ENCODE results near the gene DENND5B. TPM values are rescaled to one million over a fixed set of nuclear protein-coding genes. Genes with fewer than 3 reads are reported as not detected.
"Not testable (repeated sequence)": the region's sequence is repeated elsewhere in the genome, so short reads cannot be mapped to it uniquely, and the experiment has no call there.

The DENND5B gene
- total and polyA plus RNA-seq, 4 donors = 18.8 to 44.4 (median 25.6) TPM

DNA sequence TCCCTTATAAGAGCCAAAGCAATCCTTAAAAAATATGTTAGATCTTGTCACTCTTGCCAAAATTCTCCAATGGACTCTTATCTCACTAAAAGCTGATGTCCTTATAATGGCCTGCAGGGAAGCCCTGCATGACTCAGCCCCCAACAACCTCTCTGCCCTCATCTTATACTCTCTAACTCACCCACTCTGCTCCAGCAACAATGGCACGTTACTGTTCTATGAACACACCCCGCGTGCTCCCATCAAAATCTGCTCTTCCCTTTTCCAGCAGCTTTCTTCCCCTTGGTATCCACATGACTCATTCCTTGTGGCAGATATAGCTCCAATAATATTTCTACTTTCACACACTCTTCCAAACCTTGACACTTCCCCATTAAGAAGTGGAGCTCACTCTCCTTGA lies 108.1 kb downstream of the DENND5B start:
- no peaks in the 10 kb centered on the region for H3K4me1 ChIP-seq (ENCODE audit: control insufficient read depth, insufficient read depth, low read length)
- no peak overlapping the region for H3K4me3 ChIP-seq (ENCODE audit: low read depth, low read length)
- no peak overlapping the region for H3K27ac ChIP-seq (ENCODE audit: low read depth, low read length)
- no peaks in the 10 kb centered on the region for H3K36me3 ChIP-seq (ENCODE audit: control insufficient read depth, insufficient read depth, low read length)
- H3K27me3 ChIP-seq (ENCODE audit: control insufficient read depth, insufficient read depth, low read length) = no peaks in the 10 kb centered on the region
- no peaks in the 10 kb centered on the region for H3K9me3 ChIP-seq (ENCODE audit: control insufficient read depth, insufficient read depth, low read length)
- WGBS (ENCODE audit: insufficient coverage) = 98% methylated on average over 3 of the region's 3 CpGs
- DNase-seq (ENCODE audit: low read depth in 4 of 6, low spot score in 6 of 6) = no peak

- WGBS (ENCODE audit: insufficient coverage) = 87% methylated on average over 2 of the region's 3 CpGs
- no peaks in the 10 kb centered on the region for H3K27me3 ChIP-seq (ENCODE audit: control insufficient read depth, insufficient read depth, low read length)
- H3K4me1 ChIP-seq (ENCODE audit: control insufficient read depth, insufficient read depth, low read length) = no peaks in the 10 kb centered on the region
- no peak overlapping the region for H3K27ac ChIP-seq (ENCODE audit: low read depth, low read length)
- DNase-seq (ENCODE audit: low read depth in 4 of 6, low spot score in 6 of 6) = no peak
- no peak overlapping the region for H3K4me3 ChIP-seq (ENCODE audit: low read depth, low read length)
- H3K9me3 ChIP-seq (ENCODE audit: control insufficient read depth, insufficient read depth, low read length) = no peaks in the 10 kb centered on the region
- H3K36me3 ChIP-seq (ENCODE audit: control insufficient read depth, insufficient read depth, low read length) = no peaks in the 10 kb centered on the region
These were observed 109.5 kb downstream of the DENND5B start for GRCh38 chr12:31481415-31481814.

DNA sequence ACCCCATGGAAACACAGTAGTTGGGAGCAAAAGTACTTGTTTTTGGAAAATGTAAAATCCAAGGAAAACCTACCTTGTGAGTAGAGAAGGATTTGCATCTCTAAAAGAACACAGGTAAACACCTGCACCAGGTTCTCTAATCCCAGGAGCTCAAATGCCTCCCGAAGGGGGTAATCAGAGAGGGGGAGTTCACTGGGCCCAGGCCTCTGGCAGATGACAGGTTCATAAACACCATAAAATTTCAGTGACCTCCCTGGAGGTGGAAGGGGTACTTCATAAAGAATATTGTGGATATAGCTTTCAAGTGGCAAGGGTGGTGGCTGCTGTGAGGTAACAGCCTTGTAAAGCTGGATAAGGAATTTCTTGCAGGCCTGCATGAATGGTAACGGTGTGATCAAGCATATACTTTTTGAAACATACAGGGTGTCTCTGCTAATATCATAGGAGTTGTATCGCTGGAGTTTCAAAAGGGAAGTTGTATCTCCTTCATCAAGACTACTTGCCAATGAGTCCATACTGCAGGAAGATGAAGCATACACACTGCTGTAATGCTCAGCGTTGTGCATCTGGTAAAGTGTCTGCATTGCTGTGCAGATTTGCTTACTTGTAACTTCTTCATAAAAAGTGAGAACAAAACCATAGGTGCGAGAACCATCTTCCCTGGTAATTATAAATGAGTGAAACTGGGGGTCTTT lies 111.3 kb downstream of the DENND5B start:
- Histone ChIP-seq H3K4me3 (ENCODE audit: low read depth, low read length) (no peak overlapping the region), H3K4me1 (ENCODE audit: control insufficient read depth, insufficient read depth, low read length) (no peaks in the 10 kb centered on the region), H3K27me3 (ENCODE audit: control insufficient read depth, insufficient read depth, low read length) (no peaks in the 10 kb centered on the region), H3K9me3 (ENCODE audit: control insufficient read depth, insufficient read depth, low read length) (no peaks in the 10 kb centered on the region), H3K27ac (ENCODE audit: low read depth, low read length) (no peak overlapping the region), H3K36me3 (ENCODE audit: control insufficient read depth, insufficient read depth, low read length) (no peaks in the 10 kb centered on the region)
- no CpG with 5 or more reads among the region's 5 CpGs for WGBS (ENCODE audit: insufficient coverage)
- DNase-seq (ENCODE audit: low read depth in 4 of 6, low spot score in 6 of 6) = no peak

DNA sequence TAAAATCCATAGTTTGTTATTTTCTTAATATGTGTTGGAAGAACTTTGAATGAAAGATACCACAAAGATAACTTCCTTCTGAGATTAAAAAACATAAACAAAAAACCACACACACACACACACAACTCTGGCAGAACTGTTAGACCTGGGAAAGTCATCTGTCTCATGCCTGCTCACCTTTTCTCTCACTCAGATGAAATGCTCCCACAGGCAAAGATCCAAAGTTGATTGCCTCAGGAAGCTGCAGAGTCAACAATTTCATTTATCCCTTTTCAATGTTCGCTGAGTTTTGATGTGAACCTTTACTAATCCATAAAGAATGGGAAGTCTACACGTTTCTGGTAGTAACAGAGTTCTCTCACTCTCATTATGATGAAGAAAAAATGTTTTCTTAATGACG lies 112.0 kb downstream of the DENND5B start:
- DNase-seq (ENCODE audit: low read depth in 4 of 6, low spot score in 6 of 6) = no peak
- Histone ChIP-seq H3K27ac (ENCODE audit: low read depth, low read length) (no peak overlapping the region), H3K9me3 (ENCODE audit: control insufficient read depth, insufficient read depth, low read length) (no peaks in the 10 kb centered on the region), H3K4me3 (ENCODE audit: low read depth, low read length) (no peak overlapping the region), H3K36me3 (ENCODE audit: control insufficient read depth, insufficient read depth, low read length) (no peaks in the 10 kb centered on the region), H3K4me1 (ENCODE audit: control insufficient read depth, insufficient read depth, low read length) (no peaks in the 10 kb centered on the region), H3K27me3 (ENCODE audit: control insufficient read depth, insufficient read depth, low read length) (no peaks in the 10 kb centered on the region)
- WGBS (ENCODE audit: insufficient coverage) = no CpG with 5 or more reads among the region's 3 CpGs

GRCh38 chr12:31478425-31478824 lies 112.5 kb downstream of the DENND5B start:
- no peak for DNase-seq (ENCODE audit: low read depth in 4 of 6, low spot score in 6 of 6)
- H3K4me1 ChIP-seq (ENCODE audit: control insufficient read depth, insufficient read depth, low read length) = no peaks in the 10 kb centered on the region
- no peaks in the 10 kb centered on the region for H3K27me3 ChIP-seq (ENCODE audit: control insufficient read depth, insufficient read depth, low read length)
- H3K36me3 ChIP-seq (ENCODE audit: control insufficient read depth, insufficient read depth, low read length) = no peaks in the 10 kb centered on the region
- H3K9me3 ChIP-seq (ENCODE audit: control insufficient read depth, insufficient read depth, low read length) = no peaks in the 10 kb centered on the region
- H3K4me3 ChIP-seq (ENCODE audit: low read depth, low read length) = no peak overlapping the region
- 80% methylated on average over 2 of the region's 5 CpGs for WGBS (ENCODE audit: insufficient coverage)
- H3K27ac ChIP-seq (ENCODE audit: low read depth, low read length) = no peak overlapping the region

DNA sequence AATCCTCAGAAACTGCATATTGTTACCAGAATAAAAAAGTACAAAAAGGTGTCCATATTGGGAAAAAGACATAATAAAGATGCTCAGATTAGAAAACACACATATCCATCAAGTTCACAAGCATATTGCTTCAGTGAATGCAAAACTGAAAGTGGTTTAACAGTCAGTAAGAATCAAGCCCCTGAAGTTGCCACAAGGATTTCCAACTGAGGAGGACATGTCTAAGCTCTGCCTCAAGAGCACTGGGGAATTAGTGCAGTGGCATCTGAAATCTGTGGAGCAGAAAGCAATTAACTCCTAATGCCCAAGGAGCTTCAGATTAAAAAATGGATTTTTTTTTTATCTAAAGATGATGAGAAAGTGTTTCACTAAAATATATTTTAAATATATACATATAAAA lies 113.2 kb downstream of the DENND5B start:
- no peak overlapping the region for H3K27ac ChIP-seq (ENCODE audit: low read depth, low read length)
- no peaks in the 10 kb centered on the region for H3K36me3 ChIP-seq (ENCODE audit: control insufficient read depth, insufficient read depth, low read length)
- DNase-seq (ENCODE audit: low read depth in 4 of 6, low spot score in 6 of 6) = no peak
- no peak overlapping the region for H3K4me3 ChIP-seq (ENCODE audit: low read depth, low read length)
- no peaks in the 10 kb centered on the region for H3K4me1 ChIP-seq (ENCODE audit: control insufficient read depth, insufficient read depth, low read length)
- H3K27me3 ChIP-seq (ENCODE audit: control insufficient read depth, insufficient read depth, low read length) = no peaks in the 10 kb centered on the region
- no peaks in the 10 kb centered on the region for H3K9me3 ChIP-seq (ENCODE audit: control insufficient read depth, insufficient read depth, low read length)

DNA sequence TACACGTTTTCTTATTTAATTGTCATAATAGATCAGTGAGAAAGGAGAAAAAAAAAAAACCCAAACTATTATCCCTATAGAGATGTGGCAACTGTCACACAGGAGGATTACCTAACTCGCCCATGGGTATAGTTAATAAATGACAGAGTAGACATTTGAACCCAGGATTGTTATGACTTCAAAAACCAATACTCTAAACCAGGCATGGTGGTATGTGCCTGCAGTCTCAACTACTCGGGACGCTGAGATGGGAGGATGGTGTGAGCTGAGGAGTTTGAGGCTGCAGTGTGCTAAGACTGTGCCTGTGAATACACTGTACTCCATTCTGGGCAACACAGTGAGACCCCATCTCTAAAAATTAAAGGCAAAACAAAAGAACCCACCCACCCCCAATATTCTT lies 114.5 kb downstream of the DENND5B start:
- H3K9me3 ChIP-seq (ENCODE audit: control insufficient read depth, insufficient read depth, low read length) = no peaks in the 10 kb centered on the region
- H3K36me3 ChIP-seq (ENCODE audit: control insufficient read depth, insufficient read depth, low read length) = no peaks in the 10 kb centered on the region
- H3K4me3 ChIP-seq (ENCODE audit: low read depth, low read length) = no peak overlapping the region
- DNase-seq (ENCODE audit: low read depth in 4 of 6, low spot score in 6 of 6) = no peak
- WGBS (ENCODE audit: insufficient coverage) = no CpG with 5 or more reads among the region's 4 CpGs
- H3K4me1 ChIP-seq (ENCODE audit: control insufficient read depth, insufficient read depth, low read length) = no peaks in the 10 kb centered on the region
- no peak overlapping the region for H3K27ac ChIP-seq (ENCODE audit: low read depth, low read length)
- no peaks in the 10 kb centered on the region for H3K27me3 ChIP-seq (ENCODE audit: control insufficient read depth, insufficient read depth, low read length)

DNA sequence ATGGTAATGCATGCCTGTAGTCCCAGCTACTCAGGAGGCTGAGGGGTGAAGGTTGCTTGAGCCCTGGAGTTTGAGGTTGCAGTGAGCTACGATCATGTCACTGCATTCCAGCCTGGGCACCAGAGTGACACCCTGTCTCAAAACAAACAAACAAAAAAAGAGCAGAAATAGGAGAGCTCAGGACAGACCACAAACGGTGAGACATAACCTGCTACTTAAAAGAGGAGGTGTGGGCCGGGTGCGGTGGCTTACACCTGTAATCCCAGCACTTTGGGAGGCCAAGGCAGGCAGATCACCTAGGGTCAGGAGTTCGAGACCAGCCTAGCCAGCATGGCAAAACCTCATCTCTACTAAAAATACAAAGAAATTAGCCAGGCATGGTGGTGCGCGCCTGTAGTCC lies 115.3 kb downstream of the DENND5B start:
- not testable (repeated sequence) for H3K4me1 ChIP-seq (ENCODE audit: control insufficient read depth, insufficient read depth, low read length); DNase-seq (ENCODE audit: low read depth in 4 of 6, low spot score in 6 of 6); H3K4me3 ChIP-seq (ENCODE audit: low read depth, low read length); H3K27ac ChIP-seq (ENCODE audit: low read depth, low read length); H3K36me3 ChIP-seq (ENCODE audit: control insufficient read depth, insufficient read depth, low read length); H3K27me3 ChIP-seq (ENCODE audit: control insufficient read depth, insufficient read depth, low read length); H3K9me3 ChIP-seq (ENCODE audit: control insufficient read depth, insufficient read depth, low read length)
- WGBS (ENCODE audit: insufficient coverage) = 84% methylated on average over 5 of the region's 7 CpGs

GRCh38 chr12:31474751-31475150 lies 116.2 kb downstream of the DENND5B start:
- Histone ChIP-seq H3K36me3 (ENCODE audit: control insufficient read depth, insufficient read depth, low read length) (no peaks in the 10 kb centered on the region), H3K9me3 (ENCODE audit: control insufficient read depth, insufficient read depth, low read length) (no peaks in the 10 kb centered on the region), H3K27ac (ENCODE audit: low read depth, low read length) (no peak overlapping the region), H3K27me3 (ENCODE audit: control insufficient read depth, insufficient read depth, low read length) (no peaks in the 10 kb centered on the region), H3K4me3 (ENCODE audit: low read depth, low read length) (no peak overlapping the region), H3K4me1 (ENCODE audit: control insufficient read depth, insufficient read depth, low read length) (no peaks in the 10 kb centered on the region)
- DNase-seq (ENCODE audit: low read depth in 4 of 6, low spot score in 6 of 6) = no peak
- WGBS (ENCODE audit: insufficient coverage) = no CpG with 5 or more reads among the region's 2 CpGs

DNA sequence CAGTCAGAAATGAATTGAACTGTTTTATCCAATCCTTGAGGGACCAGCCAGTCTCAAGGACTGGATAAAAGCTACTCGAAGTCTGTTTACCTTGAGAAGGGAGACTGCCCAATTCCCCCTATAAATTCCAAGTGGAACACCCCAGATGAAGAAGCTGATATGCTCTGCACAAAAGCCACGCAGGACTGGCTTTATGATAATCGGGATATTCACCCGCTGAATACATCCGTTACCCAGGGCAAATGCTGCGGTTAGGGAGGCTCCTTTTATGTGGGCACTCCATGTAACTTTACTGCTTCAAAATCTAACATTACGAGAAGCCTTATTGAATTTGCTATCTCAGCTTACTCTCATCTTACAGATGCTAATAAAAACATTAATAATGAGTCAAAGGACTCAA lies 119.1 kb downstream of the DENND5B start:
- Histone ChIP-seq H3K4me1 (ENCODE audit: control insufficient read depth, insufficient read depth, low read length) (no peaks in the 10 kb centered on the region), H3K9me3 (ENCODE audit: control insufficient read depth, insufficient read depth, low read length) (no peaks in the 10 kb centered on the region), H3K27ac (ENCODE audit: low read depth, low read length) (no peak overlapping the region), H3K4me3 (ENCODE audit: low read depth, low read length) (no peak overlapping the region), H3K36me3 (ENCODE audit: control insufficient read depth, insufficient read depth, low read length) (no peaks in the 10 kb centered on the region), H3K27me3 (ENCODE audit: control insufficient read depth, insufficient read depth, low read length) (no peaks in the 10 kb centered on the region)
- WGBS (ENCODE audit: insufficient coverage) = 62% methylated on average over 6 of the region's 7 CpGs
- peak in 1 of 6 donors; percentile 28 for DNase-seq (ENCODE audit: low read depth in 4 of 6, low spot score in 6 of 6)
